Activated CD4-positive, alpha-beta T cell treated with anti-CD3 and anti-CD28 coated beads, Interleukin-2, amount 50 U/mL, for 1 hour (primary cell): ENCODE data around the gene C1orf105.

Source experiments
- DNase-seq: peaks from one replicate; pipeline ENCODE4 v3.0.0-alpha.2; 2020

Gene C1orf105

DNA sequence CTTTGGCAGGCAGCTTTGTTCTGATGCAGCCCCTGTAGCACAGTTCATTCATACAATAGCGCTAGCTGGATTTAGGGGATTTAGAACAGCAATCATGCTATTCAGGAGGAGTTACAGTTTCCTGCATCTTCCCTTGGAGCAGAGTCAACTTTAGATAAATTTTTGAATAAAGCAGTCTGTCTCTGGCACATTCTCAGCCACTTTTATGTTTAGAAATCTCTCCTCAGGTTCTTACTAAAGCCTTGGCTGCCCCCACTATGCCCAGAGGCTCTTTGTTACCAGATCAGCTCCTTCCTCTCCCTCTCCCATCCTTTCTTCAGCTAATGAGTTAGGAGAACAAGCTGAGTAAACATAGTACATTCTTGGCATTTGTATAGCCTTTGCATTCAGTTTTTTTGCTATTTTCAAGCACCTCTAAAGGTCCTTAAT lies 40.4 kb downstream of the C1orf105 start:
- DNase-seq = no peak

DNA sequence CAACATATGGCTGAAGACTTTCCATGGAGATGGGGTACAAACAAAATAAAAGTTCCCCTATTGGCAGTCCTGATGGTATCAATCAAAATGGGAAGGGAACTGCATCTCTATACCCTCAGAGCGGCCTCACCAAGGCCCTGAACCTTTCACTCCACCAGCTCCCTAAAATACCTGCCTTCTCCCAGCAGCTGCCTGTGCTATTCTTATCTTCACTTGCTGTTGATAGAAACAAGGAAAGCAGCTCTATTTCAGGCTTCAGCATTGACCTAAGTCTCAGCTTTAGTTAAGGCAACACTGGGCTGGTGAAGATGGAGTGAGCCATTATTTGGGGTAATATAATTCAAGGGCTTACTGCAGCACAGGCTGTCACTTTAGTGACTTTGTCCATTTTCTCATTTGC lies 45.1 kb downstream of the C1orf105 start:
- DNase-seq = no peak

DNA sequence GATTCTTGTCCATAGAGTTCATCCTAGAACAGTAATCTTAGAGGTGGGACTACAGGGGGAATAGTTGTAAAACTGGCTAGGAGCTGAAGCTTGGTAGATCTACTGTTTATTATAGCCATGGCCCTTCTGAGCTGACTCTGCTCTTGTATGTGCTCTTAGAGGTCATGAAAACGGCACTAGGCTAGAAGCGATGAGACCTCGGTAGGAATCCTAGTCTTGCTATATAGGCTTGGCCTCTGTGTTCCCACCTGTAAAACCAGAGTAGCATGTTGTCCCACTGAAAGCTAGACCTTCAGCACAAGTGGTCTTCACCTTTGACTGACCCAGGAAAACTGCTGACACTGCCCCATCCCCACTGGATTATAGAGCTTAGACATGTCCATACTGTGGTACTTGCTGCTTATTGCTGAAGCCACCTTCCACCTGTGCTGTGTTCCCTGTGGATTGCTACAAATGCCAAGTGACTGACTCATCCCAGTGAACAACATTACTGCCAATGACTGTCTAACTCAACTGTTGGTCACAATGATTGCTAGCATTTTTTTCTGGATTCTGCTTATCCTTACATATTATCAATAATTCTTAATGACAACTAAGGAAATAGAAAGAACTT lies 46.4 kb downstream of the C1orf105 start:
- DNase-seq = no peak

DNA sequence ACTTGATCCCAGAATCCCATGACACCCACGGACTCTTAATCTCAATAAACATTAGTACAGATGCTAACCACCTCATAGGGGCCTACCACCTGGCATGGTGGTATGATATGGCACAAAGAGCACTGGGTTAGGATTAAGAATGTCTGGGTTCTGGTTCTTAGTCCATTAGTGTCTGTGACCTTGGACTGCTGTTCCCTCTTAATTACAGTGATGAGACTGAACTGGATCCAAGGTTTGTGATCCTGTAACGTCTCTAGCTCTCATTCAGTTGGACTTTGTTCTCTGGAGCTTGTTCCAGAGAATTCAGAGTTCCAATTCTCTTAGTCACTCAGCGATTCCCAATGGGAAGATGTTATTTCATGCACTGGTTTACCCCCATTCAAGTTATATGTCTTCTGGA lies 47.0 kb downstream of the C1orf105 start:
- no peak for DNase-seq

DNA sequence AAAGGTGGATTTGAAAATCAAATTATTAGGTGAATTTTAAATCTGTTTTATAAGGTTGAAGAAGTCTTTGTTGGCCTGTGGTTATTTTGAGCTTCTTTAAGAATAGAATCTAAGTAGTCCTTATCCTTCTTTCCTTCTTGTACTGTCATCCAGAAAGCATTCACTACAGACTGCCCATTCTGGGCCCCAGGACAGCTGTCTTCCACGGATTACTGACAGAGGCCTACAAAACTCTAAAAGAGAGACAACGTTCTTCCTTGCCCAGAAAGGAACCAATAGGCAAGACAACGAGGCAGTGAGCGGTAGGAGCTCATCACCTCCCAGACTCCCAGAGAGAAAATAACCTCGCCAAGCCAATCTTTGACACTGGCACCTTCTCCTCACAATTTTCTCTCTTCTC lies 47.8 kb downstream of the C1orf105 start:
- no peak for DNase-seq

DNA sequence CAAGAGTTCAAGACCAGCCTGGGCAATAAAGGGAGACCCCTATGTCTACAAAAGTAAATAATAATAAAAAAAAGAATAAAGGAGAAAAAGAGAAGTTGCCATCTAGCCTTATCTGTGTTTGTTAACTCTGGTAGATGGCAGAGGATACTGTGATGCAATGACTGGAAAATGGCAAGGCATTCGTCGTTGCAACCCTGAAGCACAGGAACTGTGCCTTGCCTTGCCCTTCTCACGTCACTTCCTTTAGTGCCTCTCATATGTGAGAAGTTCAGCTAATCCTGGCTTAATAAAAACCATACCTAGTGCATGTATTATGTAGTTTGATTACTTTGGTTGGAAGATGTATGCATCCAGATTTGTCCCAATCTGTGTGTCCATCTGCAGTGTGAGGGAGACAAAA lies 49.2 kb downstream of the C1orf105 start:
- no peak for DNase-seq

DNA sequence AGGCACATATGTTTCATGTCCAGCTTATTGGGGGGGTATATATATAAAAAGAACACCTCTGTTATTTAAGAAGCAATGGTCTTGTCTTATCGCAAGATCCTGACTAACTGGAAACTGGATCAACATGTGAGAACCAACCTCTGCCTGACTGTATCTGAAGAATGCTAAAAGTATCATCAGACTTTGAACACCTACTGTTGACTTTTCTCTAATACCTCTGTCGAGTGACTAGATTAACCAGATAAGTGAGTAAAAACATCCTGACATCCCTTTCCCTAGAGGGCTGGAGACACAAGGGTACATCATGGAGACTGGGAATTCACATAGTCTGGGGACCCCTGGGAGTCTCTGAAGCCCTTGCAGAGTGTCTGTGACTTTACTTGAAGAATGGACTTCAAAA lies 49.7 kb downstream of the C1orf105 start:
- no peak for DNase-seq

DNA sequence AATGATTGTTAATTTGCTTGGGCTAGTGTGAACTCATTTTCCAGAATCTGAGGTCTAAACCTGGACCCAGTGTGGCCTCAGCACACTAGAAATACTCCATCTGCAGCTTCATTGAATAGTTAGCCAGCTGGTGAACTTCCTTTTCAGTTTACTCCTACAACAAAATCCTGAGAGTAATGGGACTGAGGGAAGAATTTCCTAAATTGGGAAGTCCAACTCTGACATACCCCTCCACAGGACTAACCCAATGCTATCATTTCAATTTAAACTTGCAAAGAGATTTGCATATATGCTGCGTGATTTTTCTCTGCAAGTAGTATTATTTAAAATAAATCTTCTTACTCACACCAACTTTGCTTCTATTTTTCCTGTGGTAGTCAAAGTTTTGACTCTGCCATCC lies 51.2 kb downstream of the C1orf105 start:
- DNase-seq = no peak

DNA sequence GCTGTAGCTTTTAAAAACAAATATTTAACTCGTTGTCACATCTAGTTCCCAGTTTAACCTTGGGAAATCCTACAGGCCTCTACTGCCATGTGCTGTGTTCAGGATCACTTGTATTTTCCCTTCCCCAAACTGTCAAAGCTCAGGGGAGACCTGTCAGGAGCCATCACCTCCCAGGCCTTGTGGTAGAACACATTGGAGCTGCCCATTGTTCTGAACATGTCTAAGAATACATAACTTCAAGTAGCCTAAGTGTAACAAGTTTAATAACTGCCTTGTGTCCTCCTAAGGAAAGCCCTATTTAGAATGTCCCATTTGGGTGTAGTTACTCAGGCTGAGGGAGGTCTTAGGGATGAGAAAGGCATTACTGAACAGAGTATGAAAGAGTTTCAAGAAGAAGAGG lies 52.0 kb downstream of the C1orf105 start:
- DNase-seq = no peak

DNA sequence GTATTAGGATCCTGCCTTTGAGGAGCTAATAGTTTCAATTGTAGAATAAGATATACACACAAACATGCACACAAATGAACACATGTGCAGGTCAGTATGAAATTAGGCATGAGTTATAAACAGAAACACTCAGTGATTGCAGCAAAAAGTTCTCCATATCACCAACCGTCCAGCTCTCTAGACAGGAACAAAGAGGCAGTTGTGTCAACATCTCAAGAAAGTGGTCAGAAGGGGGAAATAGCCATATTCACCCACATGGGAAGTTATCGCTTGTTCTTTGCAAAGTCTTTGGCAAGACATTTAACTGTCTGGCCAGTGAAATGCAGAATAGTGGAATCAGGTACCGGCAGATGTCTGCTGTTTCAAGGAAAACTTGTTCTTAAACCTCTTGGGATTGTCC lies 52.8 kb downstream of the C1orf105 start:
- DNase-seq = no peak

DNA sequence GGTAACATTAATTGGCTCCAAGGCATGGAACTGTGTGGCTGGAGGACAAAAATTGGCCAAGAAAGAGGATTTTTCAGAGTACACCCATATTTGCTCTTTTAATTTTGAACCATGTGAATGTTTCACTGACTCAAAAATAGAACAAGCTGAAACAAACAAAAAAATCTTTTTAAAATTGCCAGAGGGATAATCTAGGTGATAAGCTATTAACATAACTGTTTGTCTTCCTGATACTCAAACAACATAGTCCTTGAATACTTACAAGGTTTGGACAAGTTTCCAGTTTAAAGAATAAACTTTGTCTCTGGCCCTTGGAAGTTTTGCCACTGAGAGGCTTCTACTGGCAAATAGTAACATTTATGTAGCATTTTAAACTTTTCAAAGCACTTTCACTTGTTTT lies 53.4 kb downstream of the C1orf105 start:
- no peak for DNase-seq

DNA sequence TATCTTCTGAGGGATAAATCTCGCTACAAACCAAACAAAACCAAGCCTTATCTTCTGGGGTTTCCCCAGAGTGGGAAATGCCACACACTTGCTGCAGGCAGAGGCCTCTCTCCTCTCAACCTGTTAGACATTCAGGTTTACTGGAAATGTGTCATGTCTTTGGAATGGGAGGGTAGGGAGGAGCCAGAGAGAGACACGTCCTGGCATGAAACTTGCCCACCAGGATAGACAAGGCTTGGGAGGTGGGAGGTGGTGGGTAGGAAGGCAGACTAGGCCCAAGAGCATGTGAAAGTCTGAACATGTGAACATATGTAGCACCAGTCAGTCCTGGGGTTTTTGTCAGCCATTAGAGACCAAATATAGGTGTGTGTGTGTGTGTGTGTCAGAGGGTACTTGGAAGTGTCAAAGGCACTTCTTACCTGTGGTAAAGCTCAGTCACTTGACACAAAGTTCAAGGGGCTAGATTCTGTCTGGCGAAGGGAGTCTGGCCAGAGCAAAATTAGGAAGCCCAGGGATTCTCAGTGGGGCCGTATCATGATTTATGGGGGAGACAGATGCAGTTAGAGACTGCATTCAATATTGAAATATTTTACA lies 55.8 kb downstream of the C1orf105 start:
- DNase-seq = no peak

DNA sequence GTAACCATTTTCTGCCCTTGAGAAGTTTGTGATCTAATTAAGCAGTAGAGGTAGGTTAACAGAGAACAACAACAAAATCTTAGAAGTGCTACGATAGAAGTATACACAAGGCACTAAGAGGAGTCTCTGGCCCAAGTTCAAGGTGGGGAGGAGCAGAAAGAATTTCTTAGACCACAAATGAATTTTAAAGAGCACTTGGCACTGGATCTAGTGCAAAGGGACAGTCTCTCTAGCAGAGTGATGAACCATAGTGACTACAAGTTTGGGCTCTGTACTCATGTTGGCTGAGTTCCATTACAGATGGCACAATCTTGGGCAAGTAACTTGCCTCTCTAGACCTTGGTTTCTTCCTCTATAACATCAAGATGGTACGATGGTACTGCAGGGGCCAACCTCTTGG lies 56.7 kb downstream of the C1orf105 start:
- DNase-seq = no peak

DNA sequence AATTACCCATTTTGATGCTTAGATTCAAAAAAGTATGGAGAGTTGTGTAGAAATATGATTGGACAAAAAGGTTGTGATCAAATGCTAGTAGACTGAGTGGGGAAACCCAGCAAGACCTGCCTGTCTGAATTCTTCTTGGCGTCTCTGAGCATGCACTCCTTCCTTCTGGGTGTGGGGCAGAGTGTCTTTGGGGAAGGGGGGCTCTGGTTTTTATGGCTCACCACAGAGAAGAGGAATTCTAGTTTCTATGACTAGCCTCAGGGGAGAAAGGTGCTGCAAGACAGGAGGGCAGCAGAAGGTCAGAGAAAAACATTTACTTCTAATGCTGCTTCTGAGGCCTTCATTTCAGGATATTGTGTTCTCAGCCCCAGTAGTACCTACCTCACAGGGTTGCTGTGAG lies 57.3 kb downstream of the C1orf105 start:
- no peak for DNase-seq

DNA sequence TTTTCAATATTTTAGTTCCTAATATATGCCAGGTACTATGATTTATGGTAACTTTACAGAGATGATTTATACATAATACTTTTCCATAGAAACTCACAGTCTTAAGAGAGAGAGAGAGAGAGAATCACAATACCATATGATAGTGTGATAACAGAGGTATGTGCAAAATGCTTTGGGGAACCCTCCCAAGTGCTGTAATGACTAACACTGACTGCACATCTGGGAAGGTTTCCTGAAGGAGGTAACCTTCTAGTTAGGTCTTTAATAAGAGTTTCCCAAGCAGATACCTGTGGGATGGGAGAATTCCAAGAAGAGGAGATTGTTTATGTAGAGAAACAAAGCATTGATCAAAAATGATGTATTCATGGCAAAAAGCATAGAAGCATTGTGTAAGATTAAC lies 58.0 kb downstream of the C1orf105 start:
- no peak for DNase-seq

DNA sequence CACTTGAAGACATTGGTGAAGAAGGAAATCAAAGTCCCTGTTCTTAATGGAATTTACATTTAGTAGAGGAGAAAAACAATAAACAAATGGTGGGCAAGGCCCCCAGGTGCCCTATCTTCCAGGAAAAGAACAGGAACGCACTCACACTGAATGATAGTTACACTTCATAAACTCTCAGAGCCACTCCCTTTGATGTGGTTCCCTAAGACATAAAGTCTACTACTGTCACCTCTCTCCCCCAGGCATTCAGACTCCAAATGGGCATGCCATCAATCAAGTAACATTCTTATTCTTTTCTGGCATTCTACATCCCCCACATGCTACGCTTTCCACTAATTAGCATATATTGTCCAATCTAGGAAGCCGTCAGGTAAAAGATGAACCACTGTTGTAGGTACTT lies 59.9 kb downstream of the C1orf105 start:
- no peak for DNase-seq

DNA sequence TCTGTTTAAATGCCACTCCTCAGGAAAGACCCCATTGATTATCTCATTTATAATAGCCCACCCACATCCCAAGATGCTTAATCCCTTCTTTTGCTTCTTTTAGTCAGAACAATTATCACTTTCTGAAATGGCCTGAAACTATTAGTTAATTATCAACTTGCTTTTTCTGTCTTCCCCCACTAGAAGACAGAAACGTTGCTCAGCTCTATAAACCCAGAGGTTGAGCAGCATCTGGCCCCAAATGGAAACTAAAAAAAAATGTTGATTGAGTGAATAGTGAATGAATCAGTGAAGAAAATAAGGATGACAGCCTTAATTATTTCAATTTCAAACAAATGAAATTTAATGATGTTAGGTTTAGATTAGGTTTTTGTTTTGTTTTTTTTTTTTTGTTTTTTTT lies 61.6 kb downstream of the C1orf105 start:
- no peak for DNase-seq

DNA sequence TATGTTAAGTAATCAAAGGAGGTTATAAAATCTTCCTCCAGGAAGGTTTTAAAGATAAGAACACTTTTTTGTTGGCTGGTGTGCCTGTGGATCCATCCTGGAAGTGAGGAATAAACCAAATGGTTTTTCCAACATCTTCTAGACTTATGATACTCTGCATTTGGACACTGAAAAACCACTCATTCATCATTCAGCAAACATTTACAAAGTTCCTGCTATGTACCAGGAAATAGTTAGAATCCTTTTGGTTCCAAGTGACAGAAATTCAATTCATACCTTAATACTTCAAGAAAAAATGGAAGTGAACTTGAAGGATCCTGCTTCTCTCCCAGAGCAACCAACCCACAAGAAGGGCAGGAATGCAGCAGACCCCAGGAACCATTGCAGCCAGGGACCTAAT lies 63.0 kb downstream of the C1orf105 start:
- no peak for DNase-seq

DNA sequence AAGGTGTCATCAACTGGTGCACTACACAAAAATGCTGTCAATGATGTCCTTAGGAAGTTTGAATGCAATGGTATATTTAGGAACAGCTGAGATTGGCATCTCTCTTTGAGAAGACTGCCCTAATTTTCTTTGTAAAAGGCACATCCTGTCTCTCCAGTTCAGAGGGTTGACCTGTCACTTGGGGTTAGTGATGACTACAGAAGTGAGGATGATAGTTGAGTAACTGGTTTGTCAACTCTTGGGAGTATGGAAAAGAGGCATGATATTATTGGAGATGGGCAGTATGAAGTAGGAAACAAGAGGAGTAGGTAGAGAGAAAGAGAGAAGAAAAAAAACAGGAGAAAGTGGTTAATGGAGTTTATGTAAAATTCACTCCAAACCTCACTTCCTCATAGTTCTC lies 63.8 kb downstream of the C1orf105 start:
- no peak for DNase-seq

DNA sequence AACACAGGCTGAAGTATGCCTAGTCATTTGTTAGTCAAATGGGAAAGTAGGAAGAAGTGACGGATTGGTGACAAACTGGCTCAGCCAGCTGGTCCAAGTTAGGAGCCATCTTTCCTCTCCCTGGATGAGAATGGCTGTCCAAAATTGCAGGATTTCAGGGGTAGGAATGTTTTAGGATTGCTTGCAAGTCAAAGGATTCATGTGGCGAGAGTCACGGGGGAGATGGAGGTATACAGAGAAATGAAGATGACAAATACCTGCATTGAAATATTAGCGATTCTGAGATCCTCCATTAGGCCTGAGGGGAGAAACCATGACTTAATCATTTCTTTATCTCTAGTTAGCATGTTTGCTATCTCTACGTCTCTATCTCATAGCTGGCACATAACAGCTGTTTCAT lies 65.1 kb downstream of the C1orf105 start:
- DNase-seq = no peak

DNA sequence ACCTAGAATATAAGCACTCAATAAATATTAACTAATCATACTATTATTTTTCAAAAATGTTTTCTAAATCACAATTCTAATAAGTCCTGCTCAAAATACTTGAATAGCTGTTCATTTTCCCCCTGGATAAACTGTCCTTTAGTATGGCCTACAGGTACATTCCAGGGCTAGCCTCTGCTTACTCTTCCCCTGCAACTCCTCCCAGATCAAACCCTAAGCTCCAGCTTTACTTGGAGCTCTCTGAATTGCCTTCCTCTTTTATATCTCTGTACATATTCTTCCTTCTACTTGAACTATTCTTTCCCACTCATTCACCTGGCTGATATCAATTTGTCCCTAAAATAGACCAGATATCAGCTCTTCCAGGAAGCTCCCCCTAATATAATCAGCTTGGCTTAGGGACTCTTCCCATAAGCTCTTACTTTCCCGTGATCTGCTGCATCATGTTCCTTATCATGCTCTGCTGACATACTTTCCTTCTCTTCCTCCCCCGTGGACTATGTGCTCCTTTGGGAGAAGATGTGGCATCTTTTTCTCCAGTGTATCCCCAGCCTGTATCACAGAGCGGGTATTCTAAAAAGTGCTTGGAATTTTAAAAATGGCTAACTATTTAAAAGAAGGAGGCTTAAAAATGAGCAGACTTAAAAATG lies 66.4 kb downstream of the C1orf105 start:
- no peak for DNase-seq

DNA sequence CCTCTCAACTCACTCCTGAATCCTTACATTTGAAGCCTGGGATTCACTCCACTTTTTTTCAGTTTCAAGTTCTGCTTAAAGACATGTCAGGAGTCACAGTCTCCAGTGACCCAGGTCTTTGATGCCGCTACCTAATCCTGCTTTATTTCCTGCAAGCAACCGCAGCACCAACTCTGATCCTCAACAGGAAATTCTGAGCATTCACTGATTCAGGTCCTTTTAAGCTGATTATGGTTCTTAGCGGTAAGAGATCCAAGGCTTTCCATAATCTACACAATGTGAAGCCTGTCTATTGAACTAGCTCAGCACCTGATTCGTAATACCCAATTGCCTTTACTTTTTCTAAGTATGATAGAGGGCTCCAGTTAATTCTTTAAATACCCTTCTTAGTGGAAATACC lies 67.1 kb downstream of the C1orf105 start:
- no peak for DNase-seq

DNA sequence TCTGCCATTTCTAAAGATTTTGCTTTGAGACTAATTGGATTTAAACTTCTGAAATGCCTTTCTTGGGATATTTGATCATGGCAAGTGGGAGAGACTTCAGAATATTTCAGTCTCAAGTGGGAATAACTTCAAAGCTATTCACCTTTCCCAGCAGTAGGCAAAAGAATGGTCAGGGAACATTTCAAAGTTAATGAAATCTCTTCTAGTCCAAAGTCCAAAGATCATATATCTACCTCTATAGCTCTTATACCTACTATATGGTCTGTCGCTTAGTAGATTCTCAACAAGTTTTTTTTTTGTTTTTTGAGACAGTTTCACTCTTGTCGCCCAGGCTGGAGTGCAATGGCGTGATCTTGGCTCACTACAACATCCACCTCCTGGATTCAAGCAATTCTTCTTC lies 67.9 kb downstream of the C1orf105 start:
- DNase-seq = no peak

DNA sequence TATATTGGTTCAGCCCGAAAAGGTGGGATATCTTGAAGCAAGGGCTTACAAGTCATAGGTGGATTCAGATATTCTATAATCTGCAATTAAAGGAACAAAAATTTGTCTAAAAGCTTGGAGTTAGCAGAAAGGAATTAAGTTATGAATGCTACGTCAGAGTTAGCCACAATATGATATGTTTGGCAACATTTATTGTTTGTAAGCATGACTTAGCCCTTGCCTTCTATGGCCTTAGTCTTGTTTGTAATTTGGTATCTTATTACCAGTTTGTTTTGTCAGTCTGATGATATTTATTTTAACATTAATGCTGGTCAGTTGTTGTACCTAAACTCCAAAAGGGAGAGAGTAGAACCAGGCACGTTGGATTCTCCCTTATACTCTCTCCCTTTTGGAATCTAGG lies 69.4 kb downstream of the C1orf105 start:
- no peak for DNase-seq

DNA sequence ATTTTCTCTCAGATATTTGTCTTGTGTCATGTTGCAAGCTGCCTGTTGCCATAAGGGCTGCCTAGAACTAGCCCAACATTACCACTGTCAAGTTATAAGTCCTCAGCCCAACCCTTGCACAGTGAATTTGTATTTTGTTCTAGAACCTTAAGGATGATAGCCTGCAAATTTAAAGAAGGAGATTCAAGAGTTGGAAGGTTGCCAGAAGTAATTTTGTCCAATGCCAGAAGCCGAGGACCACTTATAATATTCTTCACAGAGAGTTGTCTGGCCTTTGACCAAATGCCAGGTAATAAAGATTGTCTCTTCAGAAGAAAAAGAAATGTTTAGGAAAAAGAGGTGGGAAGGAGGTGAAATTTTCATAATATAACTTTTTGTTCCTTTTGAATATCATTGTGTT lies 71.9 kb downstream of the C1orf105 start:
- no peak for DNase-seq
